MCF 10A (cell line): ENCODE measurements around the gene GMPR. TPM values are rescaled to one million over a fixed set of nuclear protein-coding genes. Genes with fewer than 3 reads are reported as not detected.

ENCODE experiments used
- BruUV-seq: library from RNA; stranded (reverse); fragments of 400-500 nt; replicated peaks from 2 replicates; lab custom pipeline; 2021; lab: Mats Ljungman, UMichigan
- CTCF ChIA-PET: fragments of 300-600 bp; sonication (Branson Sonifier 250); formaldehyde crosslinking; extraction: SDS; loops from one replicate; lab custom pipeline; 2021; ENCODE audit warnings: antibody characterized with exemption, inconsistent platforms; lab: Yijun Ruan, JAX
- POLR2A ChIA-PET: fragments of 300-600, 350-650 bp; sonication (Branson Sonifier 250); formaldehyde crosslinking; extraction: SDS; loops from one replicate; lab custom pipeline; 2020; ENCODE audit warnings: antibody characterized with exemption, inconsistent platforms; lab: Yijun Ruan, JAX
- DNase-seq: peaks from one replicate; pipeline ENCODE4 v3.0.0-alpha.2; 2018; ENCODE audit not compliant: unreplicated experiment
- H3K27ac Mint-ChIP-seq: one replicate; pipeline ENCODE4 v1.8.0; 2022; ENCODE audit warnings: mild to moderate bottlenecking, low read depth, mixed read lengths; ENCODE audit not compliant: unreplicated experiment
- H3K27me3 Mint-ChIP-seq: one replicate; pipeline ENCODE4 v1.8.0; 2022; ENCODE audit warnings: mixed read lengths; ENCODE audit not compliant: insufficient read depth, unreplicated experiment
- H3K36me3 Mint-ChIP-seq: one replicate; pipeline ENCODE4 v1.8.0; 2022; ENCODE audit warnings: mild to moderate bottlenecking, moderate library complexity, mixed read lengths; ENCODE audit not compliant: insufficient read depth, unreplicated experiment
- H3K4me1 Mint-ChIP-seq: one replicate; pipeline ENCODE4 v1.8.0; 2022; ENCODE audit warnings: mixed read lengths; ENCODE audit not compliant: insufficient read depth, unreplicated experiment
- H3K4me3 Mint-ChIP-seq: one replicate; pipeline ENCODE4 v1.8.0; 2022; ENCODE audit warnings: mild to moderate bottlenecking, moderate library complexity, mixed read lengths; ENCODE audit not compliant: unreplicated experiment
- H3K9me3 Mint-ChIP-seq: one replicate; pipeline ENCODE4 v1.8.0; 2022; ENCODE audit warnings: mixed read lengths; ENCODE audit not compliant: unreplicated experiment
- intact Hi-C: fragments of 100-400 bp; cut with micrococcal nuclease; formaldehyde crosslinking; loops from 2 replicates; pipeline ENCODE4 v1.14.1; 2022
- total RNA-seq: library from RNA; stranded (reverse); gene quantifications from 2 replicates; pipeline ENCODE4 v1.2.3, GENCODE V29; 2022
- TF ChIP-seq, protein P1 (sequence below): fragments of 200-600 bp; IDR thresholded peaks from one replicate; pipeline ENCODE4 v1.8.0; 2022; ENCODE audit warnings: antibody characterized with exemption, mild to moderate bottlenecking; ENCODE audit not compliant: unreplicated experiment

The GMPR gene
- total RNA-seq, 1 experiment from 2014 or later: 3.0 TPM

DNA sequence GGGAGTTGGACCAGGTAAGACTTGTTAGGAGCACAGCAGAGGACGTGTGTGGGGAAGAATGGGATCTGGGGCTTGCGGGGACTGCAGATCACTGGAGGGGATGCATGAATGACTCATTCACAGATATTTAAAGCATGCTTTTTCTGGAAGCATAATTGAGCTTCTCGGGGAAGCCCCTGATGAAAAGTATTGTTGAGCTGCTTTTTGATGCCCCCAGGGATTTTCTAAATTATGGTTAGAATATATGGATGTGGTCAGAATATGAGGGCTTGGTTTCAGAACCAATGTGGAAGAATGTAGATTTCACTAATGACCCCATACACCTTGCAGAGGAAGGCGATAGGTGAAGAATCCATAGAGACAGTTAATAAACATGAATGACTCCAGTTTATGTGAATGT, 36.1 kb downstream of the GMPR start:
- intact Hi-C loops: no loop called here
- no TSS peak for BruUV-seq
- CTCF ChIA-PET: interaction anchor here (0.6 to 3.7 kb wide), 5 partner anchors 10 to 375 kb away, joined by 3 to 16 read pairs (median 3); partner anchors contain the start of gene GMPR

DNA sequence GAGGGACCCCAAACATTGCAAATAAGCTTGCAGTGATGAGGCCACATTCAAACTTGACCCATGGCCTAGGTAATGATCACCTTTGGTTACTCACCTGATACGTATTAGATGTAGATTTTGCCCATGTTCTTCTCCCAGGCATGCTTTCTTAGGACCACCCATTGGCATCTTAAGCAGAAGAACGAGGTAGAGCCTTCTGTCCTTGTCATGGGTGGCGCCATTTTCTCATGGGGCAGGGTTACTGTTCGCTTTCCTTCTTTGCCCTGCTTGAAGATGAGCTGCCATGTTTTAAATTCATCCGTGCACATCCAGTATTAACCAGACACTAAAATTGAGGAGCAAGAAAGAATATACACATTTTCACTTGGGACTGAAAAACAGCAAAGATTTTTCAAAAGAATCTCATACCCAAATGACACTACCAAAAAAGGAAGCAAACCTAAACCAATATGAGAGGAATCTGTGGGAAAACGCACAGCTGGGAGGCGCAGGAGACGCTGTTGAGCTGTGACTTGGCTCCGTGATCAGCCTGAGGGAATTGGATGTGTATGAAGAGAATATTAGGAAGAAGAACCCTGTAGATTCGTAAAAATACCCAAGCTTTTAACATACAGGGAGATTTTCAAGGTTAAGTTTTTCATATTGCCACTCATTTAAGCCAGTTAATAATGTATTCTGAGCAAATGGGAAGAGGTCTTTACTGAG, 36.6 kb downstream of the GMPR start:
- no TSS peak for BruUV-seq
- no peaks in the 10 kb centered on the region for H3K9me3 Mint-ChIP-seq
- no peaks in the 10 kb centered on the region for H3K27me3 Mint-ChIP-seq
- TF ChIP-seq, protein P1, sequence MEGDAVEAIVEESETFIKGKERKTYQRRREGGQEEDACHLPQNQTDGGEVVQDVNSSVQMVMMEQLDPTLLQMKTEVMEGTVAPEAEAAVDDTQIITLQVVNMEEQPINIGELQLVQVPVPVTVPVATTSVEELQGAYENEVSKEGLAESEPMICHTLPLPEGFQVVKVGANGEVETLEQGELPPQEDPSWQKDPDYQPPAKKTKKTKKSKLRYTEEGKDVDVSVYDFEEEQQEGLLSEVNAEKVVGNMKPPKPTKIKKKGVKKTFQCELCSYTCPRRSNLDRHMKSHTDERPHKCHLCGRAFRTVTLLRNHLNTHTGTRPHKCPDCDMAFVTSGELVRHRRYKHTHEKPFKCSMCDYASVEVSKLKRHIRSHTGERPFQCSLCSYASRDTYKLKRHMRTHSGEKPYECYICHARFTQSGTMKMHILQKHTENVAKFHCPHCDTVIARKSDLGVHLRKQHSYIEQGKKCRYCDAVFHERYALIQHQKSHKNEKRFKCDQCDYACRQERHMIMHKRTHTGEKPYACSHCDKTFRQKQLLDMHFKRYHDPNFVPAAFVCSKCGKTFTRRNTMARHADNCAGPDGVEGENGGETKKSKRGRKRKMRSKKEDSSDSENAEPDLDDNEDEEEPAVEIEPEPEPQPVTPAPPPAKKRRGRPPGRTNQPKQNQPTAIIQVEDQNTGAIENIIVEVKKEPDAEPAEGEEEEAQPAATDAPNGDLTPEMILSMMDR: no peak
- ChIA-PET POLR2A (interaction anchor here (1.1 to 2.1 kb wide), 3 partner anchors 32 to 138 kb away, joined by 3 to 6 read pairs (median 5); no protein-coding TSS in a partner anchor), CTCF (interaction anchor here (0.9 to 4.3 kb wide), 7 partner anchors 10 to 46 kb away, joined by 3 to 21 read pairs (median 3); partner anchors contain the start of gene GMPR)
- no peaks in the 10 kb centered on the region for H3K36me3 Mint-ChIP-seq
- H3K4me1 Mint-ChIP-seq: peaks cover 36% of the 10 kb centered on the region
- H3K4me3 Mint-ChIP-seq: no peak overlapping the region
- intact Hi-C loops: loop anchor here (5.0 kb wide), 1 partner anchor 583 kb away; no protein-coding TSS in a partner anchor
- H3K27ac Mint-ChIP-seq: no peak overlapping the region
- DNase-seq: no peak

More for the DNA sequence above, 36.1 kb downstream of the GMPR start:
- peaks cover 36% of the 10 kb centered on the region for H3K4me1 Mint-ChIP-seq
- no peaks in the 10 kb centered on the region for H3K27me3 Mint-ChIP-seq
- H3K36me3 Mint-ChIP-seq: no peaks in the 10 kb centered on the region
- TF ChIP-seq, protein P1: no peak
- H3K4me3 Mint-ChIP-seq: no peak overlapping the region
- POLR2A ChIA-PET: interaction anchor here (0.6 to 2.1 kb wide), 3 partner anchors 32 to 521 kb away, joined by 5 to 6 read pairs (median 5); no protein-coding TSS in a partner anchor
- DNase-seq: no peak
- no peak overlapping the region for H3K27ac Mint-ChIP-seq
- H3K9me3 Mint-ChIP-seq: no peaks in the 10 kb centered on the region

DNA sequence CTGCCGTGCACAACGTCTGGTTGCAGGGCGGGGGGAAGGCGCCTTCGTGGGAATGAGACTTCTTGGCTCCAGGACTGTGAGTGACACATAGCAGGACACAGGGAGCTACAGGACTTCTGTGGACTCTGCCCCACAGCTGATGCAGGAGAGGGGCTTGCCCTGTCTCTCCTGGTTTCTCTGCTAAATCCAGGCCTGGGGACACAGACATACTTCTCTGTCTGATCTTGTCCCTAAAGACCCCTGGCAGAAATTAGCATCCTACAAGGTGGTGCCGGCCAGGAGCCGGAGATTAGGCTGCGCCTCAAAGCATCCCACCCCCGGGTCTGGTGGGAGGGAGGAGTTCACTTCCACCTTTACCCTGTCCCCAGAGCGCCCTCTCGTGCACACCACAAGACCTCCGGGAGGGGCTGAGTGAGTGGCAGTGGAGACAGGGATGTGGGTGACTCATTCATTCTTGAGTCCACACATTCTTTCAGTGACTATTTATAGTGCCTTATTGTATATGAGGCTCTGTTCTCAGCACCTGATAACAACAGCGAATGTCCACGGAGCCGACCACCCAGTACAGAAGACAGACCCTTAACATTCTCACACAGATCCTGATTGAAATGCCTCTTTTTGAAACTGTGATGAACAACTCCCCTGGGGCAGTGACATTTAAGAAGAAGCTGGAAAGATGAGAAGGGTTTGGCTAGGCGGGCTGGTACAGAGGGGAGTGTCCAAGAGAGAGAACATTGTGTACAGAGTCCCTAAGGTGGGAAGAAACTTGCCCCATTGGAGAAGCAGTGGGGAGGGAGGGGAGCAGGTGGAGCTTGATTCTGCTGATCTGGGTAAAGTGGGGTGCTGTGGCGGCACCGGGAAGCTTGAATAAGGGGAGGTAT, 39.0 kb downstream of the GMPR start:
- POLR2A ChIA-PET: interaction anchor here (0.8 to 1.8 kb wide), 13 partner anchors 13 to 483 kb away, joined by 3 to 7 read pairs (median 4); no protein-coding TSS in a partner anchor
- intact Hi-C loops: loop anchor here (1.0 to 5.0 kb wide), 3 partner anchors 35 to 585 kb away; no protein-coding TSS in a partner anchor

More for the DNA sequence above, 39.0 kb downstream of the GMPR start:
- peak; percentile 92 for DNase-seq
- H3K27me3 Mint-ChIP-seq: no peaks in the 10 kb centered on the region
- CTCF ChIA-PET: interaction anchor here (0.5 to 4.3 kb wide), 34 partner anchors 8 to 1575 kb away, joined by 3 to 21 read pairs (median 4); partner anchors contain the start of gene GMPR
- TF ChIP-seq, protein P1: peak; percentile 41
- peak overlapping the region; percentile 63 for H3K4me3 Mint-ChIP-seq
- peaks cover 36% of the 10 kb centered on the region for H3K4me1 Mint-ChIP-seq
- no peaks in the 10 kb centered on the region for H3K9me3 Mint-ChIP-seq
- no TSS peak for BruUV-seq
- H3K27ac Mint-ChIP-seq: peak overlapping the region; percentile 81
- H3K36me3 Mint-ChIP-seq: no peaks in the 10 kb centered on the region
